ENCODE data around the gene MICAL3.

MICAL3 gene

GRCh38 chr22:17917490-17917983 lies 106.8 kb downstream of the MICAL3 start:
- DNase-seq (ENCODE audit: low read depth in 1 of 2, low spot score in 1 of 2): no peak

- no peak for DNase-seq (ENCODE audit: low read depth in 1 of 2, low spot score in 1 of 2)
Measured at GRCh38 chr22:17916226-17916889, 108.0 kb downstream of the MICAL3 start.

GRCh38 chr22:17915676-17916075 lies 108.7 kb downstream of the MICAL3 start:
- DNase-seq (ENCODE audit: low read depth in 1 of 2, low spot score in 1 of 2): no peak

GRCh38 chr22:17915188-17915587 lies 109.2 kb downstream of the MICAL3 start:
- DNase-seq (ENCODE audit: low read depth in 1 of 2, low spot score in 1 of 2): no peak

GRCh38 chr22:17914474-17914873 lies 109.9 kb downstream of the MICAL3 start:
- no peak for DNase-seq (ENCODE audit: low read depth in 1 of 2, low spot score in 1 of 2)

- no peak for DNase-seq (ENCODE audit: low read depth in 1 of 2, low spot score in 1 of 2)
Measured at GRCh38 chr22:17913801-17914347, 110.5 kb downstream of the MICAL3 start.

GRCh38 chr22:17912945-17913721 lies 111.2 kb downstream of the MICAL3 start:
- no peak for DNase-seq (ENCODE audit: low read depth in 1 of 2, low spot score in 1 of 2)

- DNase-seq (ENCODE audit: low read depth in 1 of 2, low spot score in 1 of 2): no peak
Measured at GRCh38 chr22:17911887-17912286, 112.5 kb downstream of the MICAL3 start.

GRCh38 chr22:17911312-17911705 lies 113.1 kb downstream of the MICAL3 start:
- no peak for DNase-seq (ENCODE audit: low read depth in 1 of 2, low spot score in 1 of 2)

GRCh38 chr22:17910561-17911311 lies 113.6 kb downstream of the MICAL3 start:
- DNase-seq (ENCODE audit: low read depth in 1 of 2, low spot score in 1 of 2): no peak

GRCh38 chr22:17907748-17908051 lies 116.7 kb downstream of the MICAL3 start:
- no peak for DNase-seq (ENCODE audit: low read depth in 1 of 2, low spot score in 1 of 2)

GRCh38 chr22:17906978-17907747 lies 117.2 kb downstream of the MICAL3 start:
- no peak for DNase-seq (ENCODE audit: low read depth in 1 of 2, low spot score in 1 of 2)

GRCh38 chr22:17905445-17905844 lies 118.9 kb downstream of the MICAL3 start:
- no peak for DNase-seq (ENCODE audit: low read depth in 1 of 2, low spot score in 1 of 2)

- no peak for DNase-seq (ENCODE audit: low read depth in 1 of 2, low spot score in 1 of 2)
Measured at GRCh38 chr22:17903564-17904295, 120.6 kb downstream of the MICAL3 start.

GRCh38 chr22:17902960-17903359 lies 121.4 kb downstream of the MICAL3 start:
- DNase-seq (ENCODE audit: low read depth in 1 of 2, low spot score in 1 of 2): no peak

GRCh38 chr22:17898375-17898774 lies 126.0 kb downstream of the MICAL3 start:
- no peak for DNase-seq (ENCODE audit: low read depth in 1 of 2, low spot score in 1 of 2)

GRCh38 chr22:17897858-17898257 lies 126.5 kb downstream of the MICAL3 start:
- DNase-seq (ENCODE audit: low read depth in 1 of 2, low spot score in 1 of 2): no peak

- no peak for DNase-seq (ENCODE audit: low read depth in 1 of 2, low spot score in 1 of 2)
Measured at GRCh38 chr22:17897426-17897825, 126.9 kb downstream of the MICAL3 start.

- DNase-seq (ENCODE audit: low read depth in 1 of 2, low spot score in 1 of 2): no peak
Measured at GRCh38 chr22:17896586-17896985, 127.8 kb downstream of the MICAL3 start.

GRCh38 chr22:17893900-17894535 lies 130.3 kb downstream of the MICAL3 start:
- DNase-seq (ENCODE audit: low read depth in 1 of 2, low spot score in 1 of 2): no peak
